Measurements from ENCODE around the gene HOMER3.
"Not testable (repeated sequence)": the region's sequence is repeated elsewhere in the genome, so short reads cannot be mapped to it uniquely, and the experiment has no call there.

Gene HOMER3

GRCh38 chr19:18922228-18922985, 18.6 kb downstream of the HOMER3 start:
- DNase-seq = no peak

GRCh38 chr19:18921593-18921992, 19.4 kb downstream of the HOMER3 start:
- DNase-seq = no peak

GRCh38 chr19:18920400-18920799, 20.6 kb downstream of the HOMER3 start:
- no peak for DNase-seq

GRCh38 chr19:18919900-18920214, 21.2 kb downstream of the HOMER3 start:
- DNase-seq = no peak

GRCh38 chr19:18919086-18919899, 21.7 kb downstream of the HOMER3 start, which contains the start of the genes COPE and DDX49:
Gene COPE, minus strand, starts transcription at chr19:18919387. Its CDS starts 39 bp downstream, at chr19:18919348.
Gene DDX49, plus strand, starts transcription at chr19:18919715. Its CDS starts 27 bp downstream, at chr19:18919742.
- DNase-seq = peak; percentile 99

- not testable (repeated sequence) for DNase-seq
Measured at GRCh38 chr19:18917593-18917992, 23.4 kb downstream of the HOMER3 start.

GRCh38 chr19:18915639-18916038, 25.4 kb downstream of the HOMER3 start:
- DNase-seq = peak; percentile 62

GRCh38 chr19:18913466-18913865, 27.6 kb downstream of the HOMER3 start:
- DNase-seq = no peak

- DNase-seq = no peak
Measured at GRCh38 chr19:18912933-18913332, 28.1 kb downstream of the HOMER3 start.

- DNase-seq = no peak
Measured at GRCh38 chr19:18910801-18911436, 30.1 kb downstream of the HOMER3 start.

GRCh38 chr19:18910010-18910409, 31.0 kb downstream of the HOMER3 start:
- no peak for DNase-seq

GRCh38 chr19:18908917-18909619, 31.9 kb downstream of the HOMER3 start:
- no peak for DNase-seq

GRCh38 chr19:18906605-18907519, 34.2 kb downstream of the HOMER3 start:
- no peak for DNase-seq

- no peak for DNase-seq
Measured at GRCh38 chr19:18905513-18906236, 35.3 kb downstream of the HOMER3 start.

GRCh38 chr19:18905058-18905456, 36.0 kb downstream of the HOMER3 start:
- no peak for DNase-seq

- DNase-seq = no peak
Measured at GRCh38 chr19:18904334-18905057, 36.5 kb downstream of the HOMER3 start.

- DNase-seq = no peak
Measured at GRCh38 chr19:18903156-18904037, 37.6 kb downstream of the HOMER3 start.

GRCh38 chr19:18902519-18902918, 38.5 kb downstream of the HOMER3 start:
- not testable (repeated sequence) for DNase-seq

- DNase-seq = no peak
Measured at GRCh38 chr19:18901491-18901890, 39.5 kb downstream of the HOMER3 start.

Data from DMS53 (cell line).